Lower leg skin (tissue), 4 donors: ENCODE results near the gene ACADM. TPM values are rescaled to one million over a fixed set of nuclear protein-coding genes. Genes with fewer than 3 reads are reported as not detected.
"Not testable (repeated sequence)": the region's sequence is repeated elsewhere in the genome, so short reads cannot be mapped to it uniquely, and the experiment has no call there.

ENCODE experiments used
- DNase-seq, 2 donors: peaks; one replicate each; pipeline ENCODE4 v3.0.0-alpha.2; 2019; ENCODE audit warnings: low spot score in 2 of 2
- H3K4me3 ChIP-seq: fragments of 200-600 bp; sonication (generic); 2 replicates; pipeline ENCODE4 v1.5.1; 2017; ENCODE audit warnings: mild to moderate bottlenecking, low read depth; ENCODE audit not compliant: poor library complexity, severe bottlenecking
- CTCF ChIP-seq, 3 donors: fragments of 450-650 bp; IDR thresholded peaks; one replicate each; pipeline ENCODE4 v1.5.1; 2016; ENCODE audit warnings: antibody characterized with exemption in 3 of 3, mild to moderate bottlenecking in 3 of 3, moderate library complexity in 2 of 3
- POLR2A ChIP-seq, 2 donors: fragments of 450-650 bp; IDR thresholded peaks; one replicate each; pipeline ENCODE4 v1.6.1; 2016 to 2017; ENCODE audit warnings: antibody characterized with exemption in 2 of 2, mild to moderate bottlenecking in 1 of 2, moderate library complexity in 1 of 2
- WGBS, 2 donors: methylation state at CpG; one replicate each; pipeline ENCODE4 v1.1.5; 2018; 5-methylcytosine and 5-hydroxymethylcytosine counted together
- intact Hi-C: fragments of 100-400 bp; cut with DNase I; formaldehyde crosslinking; loops from one replicate; pipeline ENCODE4 v1.15.0; 2023; ENCODE audit warnings: low total_unique reads
- total RNA-seq, 4 donors: library from RNA; depleted of rRNA; stranded (reverse); fragments of >200 nt; gene quantifications; one replicate each; pipeline ENCODE4 v1.1.0, GENCODE V29; 2016

Gene ACADM
- total RNA-seq, 4 donors from 2014 or later, result 19.4 to 47.0 (median 33.2) TPM

GRCh38 chr1:75797606-75798216 is 73.2 kb downstream of the ACADM start:
- no peak for TF ChIP-seq POLR2A (IDR thresholded peaks at IDR 0.05)
- no peak for TF ChIP-seq CTCF (IDR thresholded peaks at IDR 0.05)
- intact Hi-C loops, result no loop called here
- no peak for DNase-seq
- H3K4me3 ChIP-seq, result no peak overlapping the region
- WGBS, 2 donors, result 89 to 93% methylated on average over 13 of the region's 13 CpGs

- WGBS, 2 donors, result 95 to 97% methylated on average over 2 of the region's 2 CpGs
- H3K4me3 ChIP-seq, DNase-seq, intact Hi-C loops: not testable (repeated sequence)
Measured at GRCh38 chr1:75801480-75801879, 77.0 kb downstream of the ACADM start.

GRCh38 chr1:75808921-75809320 is 84.4 kb downstream of the ACADM start:
- DNase-seq, result no peak
- intact Hi-C loops, result no loop called here
- 82 to 88% methylated on average over 4 of the region's 4 CpGs for WGBS, 2 donors
- no peak for TF ChIP-seq POLR2A (IDR thresholded peaks at IDR 0.05)
- no peak for TF ChIP-seq CTCF (IDR thresholded peaks at IDR 0.05)
- no peak overlapping the region for H3K4me3 ChIP-seq

GRCh38 chr1:75810113-75810512 is 85.6 kb downstream of the ACADM start:
- H3K4me3 ChIP-seq, intact Hi-C loops, DNase-seq: not testable (repeated sequence)
- 93 to 96% methylated on average over 3 of the region's 3 CpGs for WGBS, 2 donors

GRCh38 chr1:75811211-75811981 is 86.9 kb downstream of the ACADM start:
- DNase-seq, result no peak
- WGBS, 2 donors, result 61 to 65% methylated on average over 1 of the region's 1 CpG

GRCh38 chr1:75812065-75812464 is 87.6 kb downstream of the ACADM start:
- TF ChIP-seq POLR2A (IDR thresholded peaks at IDR 0.05) (no peak), CTCF (IDR thresholded peaks at IDR 0.05) (no peak)
- intact Hi-C loops, result no loop called here
- no peak overlapping the region for H3K4me3 ChIP-seq
- 71 to 88% methylated on average over 3 of the region's 3 CpGs for WGBS, 2 donors
- DNase-seq, result no peak

More at GRCh38 chr1:75811211-75811981, 86.9 kb downstream of the ACADM start:
- H3K4me3 ChIP-seq, result no peak overlapping the region
- intact Hi-C loops, result no loop called here
- no peak for TF ChIP-seq CTCF (IDR thresholded peaks at IDR 0.05)
- no peak for TF ChIP-seq POLR2A (IDR thresholded peaks at IDR 0.05)

Other genes starting within 250 kb of the ACADM start
- gene SLC44A5, start 113.6 kb upstream of the ACADM start, total RNA-seq, result 10 to 100 TPM in 2 of 4 donors, 1 to 10 TPM in 1, under 1 TPM in 1; 0.39 to 25.4 (median 7.7) TPM
- 10 to 100 TPM; 36.5 to 48.9 (median 44.3) TPM for gene RABGGTB, start 61.5 kb downstream of the ACADM start, total RNA-seq
- under 1 TPM in 1 of 4 donors, not detected in 3; 0.39 TPM for gene MSH4, start 72.2 kb downstream of the ACADM start, total RNA-seq
- not detected for gene ASB17, start 207.7 kb downstream of the ACADM start, total RNA-seq